Psoas muscle (tissue), 8 donors: ENCODE data around the gene CNTNAP1. TPM values are rescaled to one million over a fixed set of nuclear protein-coding genes. Genes with fewer than 3 reads are reported as not detected.

Experiments used
- ATAC-seq, 4 donors: fragments of 200-7000 bp; cut with Tn5 transposase; one replicate each; pipeline ENCODE4 v1.9.1; 2020; ENCODE audit warnings: moderate library complexity in 3 of 4, mild to moderate bottlenecking in 2 of 4
- DNase-seq, 2 donors: peaks; one replicate each; pipeline ENCODE4 v3.0.0-alpha.2; 2020
- H3K27ac ChIP-seq: fragments of 200-600 bp; one replicate; pipeline ENCODE4 v1.8.0; 2022
- H3K27me3 ChIP-seq, 3 donors: fragments of 200-600 bp in 1 of 3; one replicate each; pipeline versions ENCODE4 v1.6.1 to v1.8.0; 2013 to 2022; ENCODE audit warnings: low read length in 2 of 3, mild to moderate bottlenecking in 2 of 3, moderate library complexity in 1 of 3; ENCODE audit not compliant: insufficient read depth in 3 of 3
- H3K36me3 ChIP-seq, 2 donors: fragments of 200-600 bp in 1 of 2; one replicate each; pipeline versions ENCODE4 v1.6.1 to v1.8.0; 2013 to 2022; ENCODE audit warnings: low read depth in 1 of 2, mild to moderate bottlenecking in 1 of 2, moderate library complexity in 1 of 2; ENCODE audit not compliant: insufficient read depth in 1 of 2
- H3K4me1 ChIP-seq: fragments of 200-600 bp; one replicate; pipeline ENCODE4 v1.8.0; 2022
- H3K4me3 ChIP-seq: fragments of 200-600 bp; one replicate; pipeline ENCODE4 v1.8.0; 2022; ENCODE audit warnings: mild to moderate bottlenecking
- H3K9me3 ChIP-seq: fragments of 200-600 bp; one replicate; pipeline ENCODE4 v1.8.0; 2022
- WGBS, 3 donors: extraction: QIAGEN DNeasy Blood & Tissue Kit; methylation state at CpG; one replicate each; pipeline versions ENCODE4 v1.1.6 to v1.1.7; 2013; 5-methylcytosine and 5-hydroxymethylcytosine counted together
- intact Hi-C, 2 donors: fragments of 100-400 bp; cut with DNase I; formaldehyde crosslinking; loops; one replicate each; pipeline versions ENCODE4 v1.11.0 to v1.14.2; 2022
- long read RNA-seq, 2 donors: library from polyadenylated mRNA; unstranded; transcript quantifications; one replicate each; pipeline ENCODE4 v2.0.0, GENCODE V29; 2021
- polyA plus RNA-seq, 3 donors: library from polyadenylated mRNA; stranded (reverse); fragments of 200-250 nt; gene quantifications; one replicate each; pipeline ENCODE4 v1.2.3, GENCODE V29; 2013
- total RNA-seq, 4 donors: library from RNA; stranded (reverse); fragmentation: NEBNext Ultra II Directional in 2 of 4; extraction: Animal tissue kit (Norgen Biotek cat#: 25700) in 2 of 4; gene quantifications; one replicate each; pipeline versions ENCODE4 v1.2.1 to v1.2.4, GENCODE V29; 2021 to 2023
- TF ChIP-seq, protein P1 (sequence below): fragments of 200-600 bp; IDR thresholded peaks from one replicate; pipeline ENCODE4 v1.8.0; 2022; ENCODE audit warnings: antibody characterized with exemption
- donor health status: healthy with polysubstance abuse.
- donor health status: DM: no; HTN: no; CAD: no; lungs with moderate emphysema.
- donor health status: Bipolar disorder and iron deficiency.
- donor health status: healthy.
- donor health status: DM: yes; HTN: yes; CAD: no.
- donor health status: DM: no; HTN: no; CAD: no.
- donor health status: DM: no; HTN: no; CAD: no.
- donor health status: DM: yes; HTN: yes; CAD: no.

Gene CNTNAP1
- total RNA-seq (1 to 10 TPM; 1.9 to 2.6 (median 2.2) TPM), polyA plus RNA-seq (1 to 10 TPM; 1.0 to 3.4 (median 1.1) TPM)
- long read RNA-seq, donor 1, partial matches to known transcripts: 0 of 1 reads
- long read RNA-seq, donor 1, other reads (novel, unspliced or antisense): 1 of 1 reads
- long read RNA-seq, donor 2: 0 reads

DNA sequence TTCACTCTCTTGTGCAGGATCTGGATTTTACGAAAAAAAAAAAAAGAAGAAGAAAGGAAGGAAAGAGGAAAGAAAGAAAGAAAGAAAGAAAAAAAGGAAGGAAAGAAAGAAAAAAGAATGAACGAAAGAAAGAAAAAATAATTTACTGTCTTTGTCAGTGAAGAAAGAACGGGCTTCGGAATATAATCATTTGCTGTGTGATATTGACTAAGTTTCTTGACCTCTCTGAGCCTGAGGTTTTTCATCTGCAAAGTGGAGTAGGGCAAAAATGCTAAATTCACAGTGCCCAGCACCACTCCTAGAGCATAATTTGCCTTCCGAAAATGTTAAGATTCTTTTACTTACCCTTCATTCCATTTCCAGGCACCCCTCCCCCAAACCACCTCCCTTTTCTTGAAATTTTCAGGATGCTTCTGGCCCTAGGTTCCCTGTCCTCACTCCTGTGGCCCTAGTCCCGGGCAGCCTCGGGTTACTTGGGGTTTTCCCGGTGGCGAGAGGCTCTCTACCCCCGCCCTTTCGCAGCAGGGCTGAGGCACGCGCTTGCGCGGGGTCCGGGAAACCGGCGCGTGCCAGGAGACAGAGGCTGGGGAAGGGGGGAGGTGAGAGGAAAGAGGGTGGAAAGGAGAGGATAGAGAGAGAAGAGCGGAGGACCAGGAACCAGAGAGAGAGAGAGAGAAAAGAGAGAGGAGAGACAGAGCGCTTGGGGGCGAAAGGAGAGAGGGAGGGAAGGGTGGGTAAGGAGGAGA, at the start of gene CNTNAP1:
Gene CNTNAP1, plus strand, starts transcription at position 556 of the 746 bp plus-strand sequence. CDS start 299 bp downstream, outside the sequence.
- WGBS, 3 donors: 14 to 15% (median 15%) methylated on average over 19 to 22 of the region's 22 CpGs
- H3K27ac ChIP-seq: peak within 1 kb of the TSS; percentile 44
- peak within 1 kb of the TSS; percentile 64 for H3K4me3 ChIP-seq
- H3K27me3 ChIP-seq: no peaks in the 10 kb centered on the region
- TF ChIP-seq, protein P1, sequence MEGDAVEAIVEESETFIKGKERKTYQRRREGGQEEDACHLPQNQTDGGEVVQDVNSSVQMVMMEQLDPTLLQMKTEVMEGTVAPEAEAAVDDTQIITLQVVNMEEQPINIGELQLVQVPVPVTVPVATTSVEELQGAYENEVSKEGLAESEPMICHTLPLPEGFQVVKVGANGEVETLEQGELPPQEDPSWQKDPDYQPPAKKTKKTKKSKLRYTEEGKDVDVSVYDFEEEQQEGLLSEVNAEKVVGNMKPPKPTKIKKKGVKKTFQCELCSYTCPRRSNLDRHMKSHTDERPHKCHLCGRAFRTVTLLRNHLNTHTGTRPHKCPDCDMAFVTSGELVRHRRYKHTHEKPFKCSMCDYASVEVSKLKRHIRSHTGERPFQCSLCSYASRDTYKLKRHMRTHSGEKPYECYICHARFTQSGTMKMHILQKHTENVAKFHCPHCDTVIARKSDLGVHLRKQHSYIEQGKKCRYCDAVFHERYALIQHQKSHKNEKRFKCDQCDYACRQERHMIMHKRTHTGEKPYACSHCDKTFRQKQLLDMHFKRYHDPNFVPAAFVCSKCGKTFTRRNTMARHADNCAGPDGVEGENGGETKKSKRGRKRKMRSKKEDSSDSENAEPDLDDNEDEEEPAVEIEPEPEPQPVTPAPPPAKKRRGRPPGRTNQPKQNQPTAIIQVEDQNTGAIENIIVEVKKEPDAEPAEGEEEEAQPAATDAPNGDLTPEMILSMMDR: no peak
- no peak for ATAC-seq
- peaks cover 0 to 7% of the 10 kb centered on the region in 2 donors for H3K36me3 ChIP-seq
- H3K4me1 ChIP-seq: peaks cover 45% of the 10 kb centered on the region
- intact Hi-C loops: no loop called here
- no peaks in the 10 kb centered on the region for H3K9me3 ChIP-seq
- DNase-seq: peak; percentile 74 to 75

DNA sequence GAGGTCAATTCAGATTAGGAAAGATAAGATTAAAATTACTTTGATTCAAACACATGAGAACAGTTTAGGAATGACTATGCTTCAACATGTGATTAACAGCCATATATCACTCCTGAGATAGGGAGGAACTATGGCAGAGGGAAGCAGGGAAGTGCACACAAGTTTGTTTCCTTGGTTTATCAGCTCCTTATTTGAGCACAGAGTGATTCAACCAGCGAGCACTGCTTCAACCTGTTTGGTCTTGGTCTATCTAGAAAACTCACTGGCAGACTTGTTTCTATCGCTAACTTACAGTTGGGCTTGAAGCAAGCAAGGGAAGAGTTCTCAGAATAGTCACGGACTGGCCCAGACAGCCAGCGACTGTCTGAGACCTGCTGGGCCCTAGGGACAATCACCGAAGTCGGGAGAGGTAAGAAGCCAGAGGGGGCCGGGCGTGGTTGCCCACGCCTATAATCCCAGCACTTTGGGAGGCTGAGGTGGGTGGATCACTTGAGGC, 49.3 kb upstream of the CNTNAP1 start:
- H3K4me3 ChIP-seq: no peak overlapping the region
- no peak overlapping the region for H3K27ac ChIP-seq
- no peak for DNase-seq
- no peaks in the 10 kb centered on the region for H3K9me3 ChIP-seq
- H3K27me3 ChIP-seq: no peaks in the 10 kb centered on the region
- WGBS, 3 donors: 75 to 83% (median 77%) methylated on average over 9 of the region's 9 CpGs
- H3K36me3 ChIP-seq: no peaks in the 10 kb centered on the region
- H3K4me1 ChIP-seq: no peaks in the 10 kb centered on the region
- TF ChIP-seq, protein P1: no peak
- ATAC-seq: no peak
- intact Hi-C loops: no loop called here

DNA sequence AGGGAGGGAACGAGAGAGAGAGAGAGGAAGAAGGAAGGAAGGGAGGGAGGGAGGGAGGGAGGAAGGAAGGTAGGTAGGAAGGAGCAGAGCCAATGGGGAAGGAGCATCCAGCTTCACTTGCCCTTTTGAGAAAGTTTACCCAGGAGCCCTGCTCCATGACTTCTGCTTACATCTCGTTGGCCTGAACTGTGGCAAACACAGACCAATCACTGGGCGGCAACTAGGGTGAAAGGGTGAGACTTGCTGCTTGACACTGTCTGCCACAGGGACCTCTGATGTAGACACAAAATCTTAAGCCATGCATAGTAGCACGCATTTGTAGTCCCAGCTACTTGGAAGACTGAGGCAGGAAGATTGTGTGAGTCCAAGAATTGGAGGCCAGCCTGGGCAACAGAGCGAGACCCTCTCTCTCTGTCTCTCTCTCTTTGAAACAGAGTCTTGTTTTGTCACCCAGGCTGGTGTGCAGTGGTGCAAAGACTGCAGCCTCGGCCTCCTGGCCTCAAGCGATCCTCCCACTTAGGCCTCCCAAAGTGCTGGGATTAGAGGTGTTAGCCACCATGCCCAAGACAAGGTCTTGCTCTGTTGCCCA, 42.7 kb upstream of the CNTNAP1 start:
- H3K27me3 ChIP-seq: no peaks in the 10 kb centered on the region
- TF ChIP-seq, protein P1: no peak
- H3K27ac ChIP-seq: no peak overlapping the region
- WGBS, 3 donors: 75 to 82% (median 79%) methylated on average over 6 of the region's 7 CpGs
- no peaks in the 10 kb centered on the region for H3K36me3 ChIP-seq
- no peak overlapping the region for H3K4me3 ChIP-seq
- ATAC-seq (no peak), DNase-seq (no peak)
- intact Hi-C loops: no loop called here
- H3K9me3 ChIP-seq: no peaks in the 10 kb centered on the region
- H3K4me1 ChIP-seq: no peaks in the 10 kb centered on the region

DNA sequence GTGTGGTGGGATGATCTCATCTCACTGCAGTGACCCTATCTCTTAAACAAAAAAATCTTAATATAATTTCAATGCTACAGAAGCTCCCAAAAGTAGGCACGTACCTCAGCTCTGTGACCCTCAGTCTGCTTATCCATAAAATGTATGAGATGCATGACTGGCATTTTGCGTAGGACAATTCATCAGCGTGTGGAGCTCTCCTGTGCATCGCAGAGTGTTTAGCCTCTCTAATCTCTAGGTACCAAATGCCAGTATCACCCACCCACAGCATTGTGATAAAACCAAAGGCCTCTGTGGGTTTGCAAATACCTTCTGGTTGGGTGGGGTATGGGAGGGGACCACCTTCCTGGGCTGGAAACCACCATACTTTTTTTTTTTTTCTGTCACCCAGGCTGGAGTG, 42.2 kb upstream of the CNTNAP1 start:
- Histone ChIP-seq H3K4me3 (no peak overlapping the region), H3K4me1 (no peaks in the 10 kb centered on the region), H3K36me3 (no peaks in the 10 kb centered on the region), H3K27me3 (no peaks in the 10 kb centered on the region), H3K9me3 (no peaks in the 10 kb centered on the region), H3K27ac (no peak overlapping the region)
- TF ChIP-seq, protein P1: no peak
- intact Hi-C loops: no loop called here
- no peak for ATAC-seq
- WGBS, 3 donors: 87 to 92% (median 88%) methylated on average over 4 of the region's 4 CpGs
- no peak for DNase-seq
